H1 (cell line): ENCODE data around the gene NEO1. TPM values are rescaled to one million over a fixed set of nuclear protein-coding genes. Genes with fewer than 3 reads are reported as not detected.

ENCODE experiments used
- CTCF ChIA-PET: fragments of 300-600 bp; sonication (Branson Sonifier 250); formaldehyde crosslinking; loops from one replicate; lab custom pipeline; 2021; ENCODE audit not compliant: partially characterized antibody; lab: Charles Lee
- POLR2A ChIA-PET: fragments of 300-600 bp; sonication (Branson Sonifier 250); formaldehyde crosslinking; loops from one replicate; lab custom pipeline; 2021; ENCODE audit warnings: inconsistent platforms; ENCODE audit not compliant: partially characterized antibody; lab: Charles Lee
- DNase-seq, 2 experiments: peaks; one replicate each; pipeline versions ENCODE4 v3.0.0 to v3.0.0-alpha.2; 2010 to 2022; ENCODE audit warnings: low spot score in 2 of 2, low read depth in 1 of 2, mixed read lengths in 1 of 2
- FAIRE-seq: peaks from 2 replicates; lab custom pipeline; 2011; peaks lifted over from hg19 to GRCh38; lab: Jason Lieb, UNC
- H2AFZ ChIP-seq: 2 replicates; pipeline ENCODE4 v1.8.1; 2012; ENCODE audit warnings: low read length, inconsistent platforms
- H2AK5ac ChIP-seq: 2 replicates; pipeline ENCODE4 v1.6.1; 2013; ENCODE audit warnings: low read depth, low read length
- H2BK120ac ChIP-seq: replicated peaks from 2 replicates; pipeline ENCODE3; 2013; ENCODE audit warnings: low read depth, low read length, inconsistent platforms
- H2BK12ac ChIP-seq: 2 replicates; pipeline ENCODE4 v1.6.1; 2013; ENCODE audit warnings: low read depth, low read length
- H2BK15ac ChIP-seq: 2 replicates; pipeline ENCODE4 v1.6.1; 2013; ENCODE audit warnings: low read length
- H2BK20ac ChIP-seq: 2 replicates; pipeline ENCODE4 v1.6.1; 2013; ENCODE audit warnings: low read length
- H2BK5ac ChIP-seq: 2 replicates; pipeline ENCODE4 v1.6.1; 2013; ENCODE audit warnings: low read depth, low read length
- H3K14ac ChIP-seq: 2 replicates; pipeline ENCODE4 v1.6.1; 2013; ENCODE audit warnings: inconsistent platforms; ENCODE audit not compliant: insufficient read length
- H3K18ac ChIP-seq: 2 replicates; pipeline ENCODE4 v1.6.1; 2013; ENCODE audit warnings: low read length; ENCODE audit errors: extremely low read depth
- H3K23ac ChIP-seq: 2 replicates; pipeline ENCODE4 v1.6.1; 2013; ENCODE audit warnings: inconsistent platforms; ENCODE audit not compliant: insufficient read length
- H3K23me2 ChIP-seq: 2 replicates; pipeline ENCODE4 v1.6.1; 2013; ENCODE audit warnings: low read depth, low read length
- H3K27ac ChIP-seq: 2 replicates; pipeline ENCODE4 v1.6.1; 2011; ENCODE audit warnings: low read depth, low read length, inconsistent platforms
- H3K27me3 ChIP-seq, 4 experiments: replicated peaks in 1 of 4; 1 replicate in 1 of 4; 2 replicates in 3 of 4; pipeline versions ENCODE4 v1.6.1 to v1.8.1; 2011 to 2013; ENCODE audit warnings: low read length in 3 of 4, mild to moderate bottlenecking in 3 of 4, inconsistent platforms in 2 of 4, mixed read lengths in 2 of 4, moderate library complexity in 1 of 4; ENCODE audit not compliant: control insufficient read depth in 3 of 4, insufficient read depth in 3 of 4; ENCODE audit errors: extremely low read depth in 1 of 4
- H3K36me3 ChIP-seq, 4 experiments: 2 replicates each; pipeline versions ENCODE4 v1.6.1 to v1.8.1; 2011 to 2013; ENCODE audit warnings: mild to moderate bottlenecking in 4 of 4, low read length in 3 of 4, moderate library complexity in 2 of 4, control low read depth in 1 of 4, inconsistent platforms in 1 of 4; ENCODE audit not compliant: insufficient read depth in 4 of 4, control insufficient read depth in 2 of 4
- H3K4ac ChIP-seq: replicated peaks from 2 replicates; pipeline ENCODE3; 2013; ENCODE audit warnings: low read length, low read depth, mixed read lengths, inconsistent platforms; ENCODE audit not compliant: insufficient read length
- H3K4me1 ChIP-seq, 4 experiments: replicated peaks in 1 of 4; 1 replicate in 1 of 4; 2 replicates in 3 of 4; pipeline versions ENCODE4 v1.6.1 to v1.8.1; 2011 to 2013; ENCODE audit warnings: low read length in 3 of 4, inconsistent platforms in 2 of 4, mixed read lengths in 1 of 4; ENCODE audit not compliant: insufficient read depth in 4 of 4, control insufficient read depth in 3 of 4
- H3K4me2 ChIP-seq, 2 experiments: 2 replicates each; pipeline versions ENCODE4 v1.6.1 to v1.8.1; 2011 to 2013; ENCODE audit warnings: low read depth in 2 of 2, low read length in 2 of 2, control low read depth in 1 of 2, inconsistent platforms in 1 of 2, mild to moderate bottlenecking in 1 of 2; ENCODE audit not compliant: insufficient read depth in 1 of 2
- H3K4me3 ChIP-seq, 4 experiments: fragments of 200-600, 300-600 bp in 1 of 4; sonication (generic), shearing (Covaris generic), sonication (Bioruptor Twin) in 1 of 4; 2 replicates each; pipeline versions ENCODE4 v1.5.1 to v1.8.1; 2011 to 2016; ENCODE audit warnings: low read length in 4 of 4, low read depth in 3 of 4, control low read depth in 2 of 4, inconsistent platforms in 2 of 4, mild to moderate bottlenecking in 2 of 4, mixed read lengths in 1 of 4, moderate library complexity in 1 of 4; ENCODE audit not compliant: insufficient read depth in 2 of 4; ENCODE audit errors: extremely low read depth in 1 of 4
- H3K56ac ChIP-seq: replicated peaks from 2 replicates; pipeline ENCODE3; 2013; ENCODE audit warnings: low read depth, mild to moderate bottlenecking, mixed read lengths, low read length, inconsistent platforms; ENCODE audit not compliant: insufficient read length
- H3K79me1 ChIP-seq: 2 replicates; pipeline ENCODE4 v1.6.1; 2013; ENCODE audit warnings: low read depth, low read length, control low read depth
- H3K79me2 ChIP-seq, 2 experiments: 2 replicates each; pipeline versions ENCODE4 v1.6.1 to v1.8.1; 2012 to 2013; ENCODE audit warnings: low read length in 2 of 2, mild to moderate bottlenecking in 2 of 2, inconsistent platforms in 1 of 2; ENCODE audit not compliant: insufficient read depth in 2 of 2, control insufficient read depth in 1 of 2
- H3K9ac ChIP-seq, 4 experiments: replicated peaks in 1 of 4; 1 replicate in 1 of 4; 2 replicates in 3 of 4; pipeline versions ENCODE4 v1.6.1 to v1.8.1; 2011 to 2013; ENCODE audit warnings: low read depth in 3 of 4, low read length in 3 of 4, control low read depth in 2 of 4, mild to moderate bottlenecking in 2 of 4, moderate library complexity in 2 of 4, inconsistent platforms in 1 of 4; ENCODE audit errors: extremely low read depth in 1 of 4
- H3K9me3 ChIP-seq, 2 experiments: 2 replicates each; pipeline versions ENCODE4 v1.6.1 to v1.8.1; 2012 to 2013; ENCODE audit warnings: mild to moderate bottlenecking in 2 of 2, moderate library complexity in 2 of 2, control low read depth in 1 of 2, inconsistent platforms in 1 of 2, low read depth in 1 of 2, low read length in 1 of 2, mixed read lengths in 1 of 2; ENCODE audit not compliant: insufficient read depth in 2 of 2
- H4K20me1 ChIP-seq, 2 experiments: replicated peaks in 1 of 2; 2 replicates each; pipeline versions ENCODE3 to v1.8.1; 2011 to 2013; ENCODE audit warnings: inconsistent platforms in 2 of 2, low read length in 2 of 2, mild to moderate bottlenecking in 1 of 2; ENCODE audit not compliant: insufficient read depth in 2 of 2, control insufficient read depth in 1 of 2
- H4K5ac ChIP-seq: 2 replicates; pipeline ENCODE4 v1.6.1; 2013; ENCODE audit warnings: low read length, low read depth, mixed read lengths, inconsistent platforms; ENCODE audit not compliant: insufficient read length
- H4K8ac ChIP-seq: 2 replicates; pipeline ENCODE4 v1.8.0; 2013; ENCODE audit warnings: mild to moderate bottlenecking, moderate library complexity, low read length, inconsistent platforms; ENCODE audit not compliant: insufficient read depth; ENCODE audit errors: extremely low read depth
- H4K91ac ChIP-seq: replicated peaks from 2 replicates; pipeline ENCODE3; 2013; ENCODE audit warnings: low read length, mixed read lengths, inconsistent platforms; ENCODE audit not compliant: insufficient read length
- KDM4A ChIP-seq: IDR thresholded peaks from one replicate; pipeline ENCODE4 v1.7.1; 2012; ENCODE audit warnings: low read depth, mild to moderate bottlenecking, moderate library complexity, low read length, inconsistent platforms; ENCODE audit not compliant: severe bottlenecking
- MAFK ChIP-seq: IDR thresholded peaks from 2 replicates; pipeline ENCODE4 v1.6.1; 2012; ENCODE audit warnings: low read depth, mild to moderate bottlenecking, improper control_type of control experiment, low read length
- WGBS, 2 experiments: shearing (Covaris generic) in 1 of 2; methylation state at CpG; one replicate each; pipeline versions ENCODE4 v1.1.6 to v1.1.7; 2013 to 2015; ENCODE audit warnings: low lambda C conversion rate in 2 of 2, mixed read lengths in 2 of 2, inconsistent platforms in 1 of 2, low coverage in 1 of 2, missing lambda C conversion rate in 1 of 2; ENCODE audit not compliant: insufficient replicate concordance in 2 of 2, insufficient coverage in 1 of 2, insufficient read length in 1 of 2; ENCODE audit errors: extremely low coverage in 1 of 2, missing lambda C conversion rate in 1 of 2; 5-methylcytosine and 5-hydroxymethylcytosine counted together
- polyA plus RNA-seq, 7 experiments: library from polyadenylated mRNA; depleted of rRNA in 3 of 7; stranded (reverse) in 5 of 7; unstranded in 2 of 7; fragments of >200 nt in 5 of 7; fragments of 200-250 nt in 2 of 7; gene quantifications; 1 replicate in 5 of 7; 2 replicates in 1 of 7; 4 replicates in 1 of 7; pipeline versions ENCODE4 v1.2.1 to v1.2.3, GENCODE V29; 2011 to 2013; ENCODE audit warnings: missing spikeins in 2 of 7, mixed read lengths in 2 of 7
- total RNA-seq: library from RNA; stranded (reverse); fragmentation: NEBNext Ultra II Directional; extraction: Animal tissue kit (Norgen Biotek cat#: 25700); gene quantifications from 2 replicates; pipeline ENCODE4 v1.2.1, GENCODE V29; 2021

The NEO1 gene
- total and polyA plus RNA-seq, 2 of the 8 experiments (the other 6 are each of a cell fraction or from before 2014, with no cell fraction given): 36.0 to 51.0 TPM

DNA sequence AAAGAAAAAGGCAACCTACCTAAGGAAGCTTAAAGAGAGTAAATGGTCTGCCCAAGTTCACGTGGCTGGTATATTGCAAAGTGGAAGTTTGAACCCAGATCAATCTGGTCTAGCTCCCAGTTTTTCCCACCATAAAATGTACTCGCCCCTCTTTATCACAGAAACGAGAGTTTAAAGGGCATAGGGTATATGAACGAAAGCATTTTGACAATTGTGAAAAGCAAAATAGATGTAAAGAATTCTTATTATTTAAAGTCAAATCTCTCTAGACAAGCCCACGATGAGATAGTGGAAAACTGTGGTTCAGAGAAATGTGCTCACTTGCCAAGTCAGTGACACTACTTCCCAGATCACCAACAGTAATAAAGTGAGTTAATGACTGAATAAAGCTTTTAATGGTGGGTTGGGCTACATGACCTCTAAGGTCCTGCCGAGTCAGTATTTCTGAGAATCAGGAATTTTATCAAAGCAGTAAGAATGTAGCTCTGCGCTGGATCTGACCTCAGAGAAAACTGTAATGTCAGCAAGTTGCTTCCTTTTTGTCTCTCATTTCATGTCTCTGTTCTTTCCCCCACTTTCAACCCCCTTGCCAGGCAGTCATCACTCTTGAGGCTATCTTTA lies 23.3 kb upstream of the NEO1 start:
- Histone ChIP-seq H4K5ac (no peak overlapping the region), H3K4me3 (no peak overlapping the region), H3K79me2 (no peaks in the 10 kb centered on the region), H2BK120ac (no peak overlapping the region), H4K91ac (no peak overlapping the region), H2AFZ (0 out of 2 replicates have a peak overlapping the region, but pooled peaks have one; percentile 65), H3K23me2 (no peaks in the 10 kb centered on the region), H3K79me1 (no peaks in the 10 kb centered on the region), H3K36me3 (no peaks in the 10 kb centered on the region; a peak in 1 of 8 replicates), H3K23ac (no peak overlapping the region), H3K18ac (no peak overlapping the region), H3K4me2 (no peak overlapping the region), H2AK5ac (no peak overlapping the region), H2BK12ac (no peak overlapping the region), H2BK20ac (no peak overlapping the region), H3K27me3 (no peaks in the 10 kb centered on the region), H4K20me1 (no peaks in the 10 kb centered on the region), H3K56ac (no peak overlapping the region), H3K4me1 (peaks cover 0 to 3% (median 1%) of the 10 kb centered on the region in 4 experiments; a peak in 3 of 7 replicates), H3K27ac (no peak overlapping the region), H2BK15ac (no peak overlapping the region), H3K4ac (no peak overlapping the region), H3K14ac (no peak overlapping the region), H4K8ac (no peak overlapping the region), H3K9ac (no peak overlapping the region), H3K9me3 (no peaks in the 10 kb centered on the region; a peak in 1 of 4 replicates), H2BK5ac (no peak overlapping the region)
- FAIRE-seq (no peak), DNase-seq (peak in 1 of 2 experiments; percentile 27)
- CTCF ChIA-PET: interaction anchor here (0.6 to 2.2 kb wide), 3 partner anchors 98 to 193 kb away, joined by 3 to 8 read pairs (median 4); no protein-coding TSS in a partner anchor
- 78% methylated on average over 7 of the region's 7 CpGs; no CpG with 5 or more reads in 1 of the 2 experiments for WGBS, 2 experiments
- POLR2A ChIA-PET: no interaction called here
- 0 out of 2 replicates have a peak, but pooled peaks have one; percentile 32 for TF ChIP-seq MAFK
- TF ChIP-seq KDM4A: no peak
